ENCODE results near the gene UTP3.

GRCh38 chr4:70739496-70740337 is 51.4 kb downstream of the UTP3 start:
- TF ChIP-seq POLR2A (IDR thresholded peaks at IDR 0.05): no peak
- no peak for TF ChIP-seq CTCF (IDR thresholded peaks at IDR 0.05)
